ENCODE measurements around the gene CALML6.

The CALML6 gene

GRCh38 chr1:1965546-1965945 lies 50.5 kb downstream of the CALML6 start:
- no peak for DNase-seq (ENCODE audit: low read depth in 2 of 2)

- no peak for DNase-seq (ENCODE audit: low read depth in 2 of 2)
Observed at GRCh38 chr1:1966071-1966740, 51.1 kb downstream of the CALML6 start.
